ENCODE results near the gene TARBP1.

TARBP1 gene

GRCh38 chr1:234454926-234455325, 24.1 kb downstream of the TARBP1 start:
- DNase-seq (ENCODE audit: low read depth): no peak
- H3K4me3 ChIP-seq (ENCODE audit: low read depth, low read length): no peak overlapping the region

DNA sequence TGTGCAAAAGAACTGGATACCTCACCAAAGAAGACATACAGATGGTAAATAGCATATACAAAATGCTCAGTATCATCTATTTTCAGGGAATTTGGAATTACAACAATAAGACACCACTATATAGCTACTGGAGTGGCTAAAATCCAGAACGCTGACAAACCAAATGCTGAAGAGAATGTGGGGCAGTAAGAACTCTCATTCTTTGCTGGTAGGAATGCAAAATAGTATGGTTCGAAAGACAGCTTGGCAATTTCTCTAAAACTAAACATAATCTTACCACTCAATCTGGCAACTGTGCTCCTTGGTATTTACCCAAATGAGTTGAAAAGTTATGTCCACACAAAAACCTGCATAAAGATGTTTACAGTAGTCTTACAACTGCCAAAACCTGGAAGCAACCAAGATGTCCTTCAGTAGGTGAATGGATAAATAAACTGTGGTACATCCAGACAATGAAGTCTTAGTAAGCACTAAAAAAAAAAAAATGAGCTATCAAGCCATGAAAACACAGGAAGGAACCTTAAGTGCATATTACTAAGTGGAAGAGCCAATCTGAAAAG, 26.5 kb downstream of the TARBP1 start:
- no peak for DNase-seq (ENCODE audit: low read depth)
- no peak overlapping the region for H3K4me3 ChIP-seq (ENCODE audit: low read depth, low read length)

DNA sequence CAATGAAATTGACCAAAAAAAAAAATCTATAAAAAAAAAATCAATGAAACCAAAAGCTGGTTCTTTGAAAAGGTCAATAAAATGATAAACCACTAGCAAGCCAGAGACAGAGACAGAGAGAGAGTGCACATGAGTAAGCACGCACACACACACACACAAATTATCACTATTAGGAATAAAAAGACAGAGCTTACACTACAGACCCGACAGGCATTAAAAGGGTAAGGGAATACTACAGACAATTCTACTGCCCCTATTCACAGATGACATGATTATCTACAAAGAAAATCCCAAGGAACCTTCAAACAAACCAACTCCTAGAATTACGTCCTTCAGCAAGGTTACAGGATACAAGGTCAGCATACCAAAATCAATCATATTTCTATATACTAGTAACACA, 38.6 kb downstream of the TARBP1 start:
- no peak overlapping the region for H3K4me3 ChIP-seq (ENCODE audit: low read depth, low read length)
- no peak for DNase-seq (ENCODE audit: low read depth)

- no peak overlapping the region for H3K4me3 ChIP-seq (ENCODE audit: low read depth, low read length)
- DNase-seq (ENCODE audit: low read depth): no peak
Observed at GRCh38 chr1:234438579-234438978, 40.4 kb downstream of the TARBP1 start.

DNA sequence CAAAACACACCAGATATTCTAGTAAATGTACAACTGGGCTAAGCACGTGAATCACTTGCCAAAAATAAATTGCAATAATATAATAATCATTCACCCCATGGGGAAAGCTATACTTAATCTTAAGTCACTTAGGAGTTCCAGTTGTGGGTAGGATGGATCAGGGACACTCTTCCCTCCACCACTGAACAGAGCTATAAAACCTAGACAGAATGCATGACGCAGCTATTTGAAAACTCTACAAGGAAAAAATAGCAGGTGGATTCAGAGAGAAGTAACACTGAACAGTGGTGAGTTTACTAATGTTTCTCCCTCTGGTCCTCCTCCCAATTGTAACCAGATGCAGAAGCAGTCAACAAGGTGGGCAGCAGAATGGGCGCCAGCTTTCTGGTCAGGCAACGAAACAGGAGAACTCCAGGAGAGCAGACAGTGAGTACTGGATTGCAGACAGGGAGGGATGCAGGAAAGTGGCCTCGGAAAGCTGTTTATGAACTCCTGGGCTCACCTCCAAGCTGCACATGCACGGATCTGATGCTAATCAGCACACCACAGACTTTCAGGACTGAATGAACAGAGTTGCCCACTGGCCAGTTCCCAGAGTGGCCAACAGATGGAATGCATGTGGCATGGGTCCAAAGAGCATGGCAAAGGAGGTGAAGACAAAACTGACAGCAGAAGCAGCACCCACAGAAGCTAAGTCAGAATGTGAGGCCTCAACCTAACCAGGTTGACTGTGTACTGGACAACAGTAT, 41.4 kb downstream of the TARBP1 start:
- H3K4me3 ChIP-seq (ENCODE audit: low read depth, low read length): no peak overlapping the region
- DNase-seq (ENCODE audit: low read depth): no peak

DNA sequence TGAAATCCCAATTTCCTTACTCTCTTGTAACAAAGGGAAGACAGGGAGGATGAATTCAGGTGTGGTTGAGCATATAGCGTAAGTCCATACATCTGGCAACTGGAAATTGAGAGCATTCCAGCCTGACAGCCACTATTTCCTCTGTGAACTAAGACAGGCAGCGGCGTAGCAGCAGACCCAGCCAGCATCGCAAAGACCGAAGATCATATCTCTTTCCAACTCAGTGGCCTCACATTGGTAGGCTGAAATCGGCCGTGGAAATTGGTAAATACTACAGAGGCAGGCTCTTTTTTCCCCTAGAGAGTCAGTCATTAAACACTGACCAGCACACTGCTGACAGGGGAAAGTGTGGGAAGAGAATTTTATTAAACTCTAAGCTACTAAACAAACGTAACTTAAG, 43.4 kb downstream of the TARBP1 start:
- no peak overlapping the region for H3K4me3 ChIP-seq (ENCODE audit: low read depth, low read length)
- no peak for DNase-seq (ENCODE audit: low read depth)

DNA sequence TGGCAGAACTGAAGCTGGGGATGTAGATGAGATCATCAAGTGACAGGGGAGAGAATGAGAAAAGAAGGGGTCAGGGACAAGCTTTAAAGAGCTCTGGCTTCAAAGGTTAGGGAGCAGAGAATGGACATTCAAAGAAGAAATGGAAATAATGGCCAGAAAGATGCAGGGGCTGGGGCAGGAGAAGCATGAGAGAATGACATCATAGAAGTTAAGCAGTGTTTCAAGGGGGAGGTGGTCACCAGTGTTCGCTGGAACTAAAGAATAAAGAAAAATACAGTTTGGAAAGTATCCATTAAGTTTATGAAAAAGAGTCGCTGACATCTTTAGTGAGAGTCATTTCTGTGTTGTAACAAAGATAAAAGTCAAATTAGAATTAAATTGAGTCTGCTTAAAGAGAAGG, 44.3 kb downstream of the TARBP1 start:
- DNase-seq (ENCODE audit: low read depth): no peak
- no peak overlapping the region for H3K4me3 ChIP-seq (ENCODE audit: low read depth, low read length)

GRCh38 chr1:234433563-234434285, 45.3 kb downstream of the TARBP1 start:
- peak; percentile 48 for DNase-seq (ENCODE audit: low read depth)
- H3K4me3 ChIP-seq (ENCODE audit: low read depth, low read length): no peak overlapping the region

DNA sequence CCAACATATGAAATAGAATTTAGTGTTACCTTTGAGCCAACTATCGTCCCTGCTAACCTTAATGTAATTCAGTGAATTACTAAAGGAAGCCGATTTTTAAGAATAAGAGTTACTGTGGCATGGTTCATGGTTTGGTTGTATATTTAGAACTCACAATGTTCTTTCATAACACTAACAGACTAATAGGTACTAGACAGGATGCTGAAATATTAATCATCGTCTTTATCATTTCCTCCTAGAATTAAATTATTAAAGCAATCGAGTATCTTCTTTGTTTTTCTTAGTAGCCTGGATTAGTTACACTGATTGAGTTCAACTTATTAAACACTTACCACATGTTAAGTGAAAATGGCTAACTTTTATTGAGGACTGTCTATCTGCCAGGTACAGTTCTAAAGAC, 47.7 kb downstream of the TARBP1 start:
- no peak for DNase-seq (ENCODE audit: low read depth)
- H3K4me3 ChIP-seq (ENCODE audit: low read depth, low read length): no peak overlapping the region

- H3K4me3 ChIP-seq (ENCODE audit: low read depth, low read length): no peak overlapping the region
- no peak for DNase-seq (ENCODE audit: low read depth)
Observed at GRCh38 chr1:234430691-234431090, 48.3 kb downstream of the TARBP1 start.

- DNase-seq (ENCODE audit: low read depth): no peak
- H3K4me3 ChIP-seq (ENCODE audit: low read depth, low read length): no peak overlapping the region
Observed at GRCh38 chr1:234429434-234429806, 49.6 kb downstream of the TARBP1 start.

GRCh38 chr1:234427950-234428646, 50.9 kb downstream of the TARBP1 start:
- DNase-seq (ENCODE audit: low read depth): no peak
- no peak overlapping the region for H3K4me3 ChIP-seq (ENCODE audit: low read depth, low read length)

DNA sequence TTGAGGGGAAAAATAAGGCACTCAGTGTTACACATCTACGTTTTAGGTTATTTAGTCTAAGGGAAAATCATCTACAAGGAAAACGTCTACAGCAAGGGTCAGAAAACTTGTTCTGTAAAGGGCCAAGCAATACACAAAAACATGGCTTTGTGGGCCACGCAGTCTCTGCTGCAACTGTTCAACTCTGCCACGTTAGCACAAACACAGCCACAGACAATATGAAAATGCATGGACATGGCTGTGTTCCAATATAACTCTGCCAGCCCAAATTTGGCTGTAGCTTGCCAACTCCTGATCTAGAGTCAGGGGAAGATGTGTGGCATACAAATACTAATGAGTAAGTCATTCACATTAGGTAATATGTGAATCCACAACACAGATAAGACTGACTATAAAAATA, 65.0 kb downstream of the TARBP1 start:
- DNase-seq (ENCODE audit: low read depth): no peak
- no peak overlapping the region for H3K4me3 ChIP-seq (ENCODE audit: low read depth, low read length)

- H3K4me3 ChIP-seq (ENCODE audit: low read depth, low read length): no peak overlapping the region
- DNase-seq (ENCODE audit: low read depth): no peak
Observed at GRCh38 chr1:234413485-234413884, 65.5 kb downstream of the TARBP1 start.

DNA sequence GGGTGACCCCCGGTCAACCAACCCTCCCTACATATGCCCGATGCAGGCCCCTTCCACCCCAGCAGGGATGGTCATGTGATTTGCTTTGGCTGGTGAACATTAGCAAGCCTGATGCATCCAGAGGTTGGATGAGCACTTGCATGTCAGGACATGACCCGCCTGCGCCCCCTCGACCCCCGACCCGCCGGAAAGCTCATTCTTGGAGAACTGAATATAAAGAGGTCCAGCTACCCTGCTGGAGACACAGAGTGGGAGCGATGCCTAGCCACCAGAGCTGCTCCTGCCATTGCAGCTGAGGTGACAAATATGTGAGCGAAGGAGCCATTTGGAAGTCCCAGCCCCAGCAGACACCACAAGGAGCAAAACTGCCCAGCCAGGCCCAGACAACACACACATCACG, 66.1 kb downstream of the TARBP1 start:
- DNase-seq (ENCODE audit: low read depth): no peak
- H3K4me3 ChIP-seq (ENCODE audit: low read depth, low read length): no peak overlapping the region

DNA sequence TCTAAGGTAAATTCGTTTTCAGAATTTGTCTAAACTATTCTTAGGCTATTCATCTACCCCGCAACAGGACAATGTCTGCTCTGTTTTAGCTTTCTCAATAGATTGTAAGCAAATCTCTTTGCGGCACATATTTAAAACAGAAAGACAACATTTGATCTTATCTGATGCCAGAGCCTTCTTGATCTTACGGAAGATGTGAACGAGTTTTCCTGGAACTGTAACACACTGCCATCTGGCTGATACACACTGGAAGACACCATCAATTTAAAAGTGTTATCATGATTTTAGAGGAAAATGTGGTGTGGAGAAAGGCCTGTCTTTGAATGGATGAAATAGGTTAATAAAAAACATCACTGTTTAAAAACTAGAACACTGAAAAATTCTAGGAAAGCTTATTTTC, 69.7 kb downstream of the TARBP1 start:
- no peak overlapping the region for H3K4me3 ChIP-seq (ENCODE audit: low read depth, low read length)
- no peak for DNase-seq (ENCODE audit: low read depth)

GRCh38 chr1:234408757-234409156, 70.2 kb downstream of the TARBP1 start:
- H3K4me3 ChIP-seq (ENCODE audit: low read depth, low read length): no peak overlapping the region
- no peak for DNase-seq (ENCODE audit: low read depth)

DNA sequence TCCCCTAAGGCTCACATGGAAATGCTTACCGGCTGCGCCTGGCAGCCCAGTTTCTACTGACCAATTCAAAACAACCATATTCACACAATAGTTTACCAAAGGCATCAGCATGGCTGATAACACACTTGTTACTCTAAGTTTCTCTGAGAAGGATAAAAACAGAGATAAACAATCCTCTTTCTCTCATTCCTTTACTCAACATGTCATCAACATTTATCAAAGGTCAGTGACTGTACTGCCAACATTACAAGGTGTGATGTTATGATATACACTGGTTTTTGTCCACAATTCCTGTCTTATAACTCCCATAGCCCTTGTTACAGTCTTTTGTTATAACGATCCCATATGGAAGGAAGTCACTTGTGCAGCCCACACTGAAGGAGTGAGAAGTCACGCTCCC, 72.1 kb downstream of the TARBP1 start:
- no peak for DNase-seq (ENCODE audit: low read depth)

GRCh38 chr1:234405676-234406075, 73.3 kb downstream of the TARBP1 start:
- DNase-seq (ENCODE audit: low read depth): no peak
- no peak overlapping the region for H3K4me3 ChIP-seq (ENCODE audit: low read depth, low read length)

More for the DNA sequence above, 72.1 kb downstream of the TARBP1 start:
- H3K4me3 ChIP-seq (ENCODE audit: low read depth, low read length): no peak overlapping the region

GRCh38 chr1:234402939-234403338, 76.0 kb downstream of the TARBP1 start:
- DNase-seq (ENCODE audit: low read depth): no peak
- no peak overlapping the region for H3K4me3 ChIP-seq (ENCODE audit: low read depth, low read length)
